SU-DHL-6 (cell line): ENCODE results near the gene PPM1L.

ENCODE experiments used
- EZH2phosphoT487 ChIP-seq: fragments of 200-600 bp; sonication (generic), shearing (Covaris generic); conservative IDR thresholded peaks from 2 replicates; pipeline ENCODE4 v1.6.1; 2018; ENCODE audit warnings: mild to moderate bottlenecking, antibody characterized with exemption, low read length, moderate library complexity, mixed read lengths
- TF ChIP-seq, protein P1 (sequence below): fragments of 200-600 bp; sonication (generic); IDR thresholded peaks from one replicate; pipeline ENCODE4 v1.5.1; 2017; ENCODE audit warnings: antibody characterized with exemption, mild to moderate bottlenecking, low read length, moderate library complexity; ENCODE audit not compliant: insufficient read depth, poor library complexity, severe bottlenecking

DNA sequence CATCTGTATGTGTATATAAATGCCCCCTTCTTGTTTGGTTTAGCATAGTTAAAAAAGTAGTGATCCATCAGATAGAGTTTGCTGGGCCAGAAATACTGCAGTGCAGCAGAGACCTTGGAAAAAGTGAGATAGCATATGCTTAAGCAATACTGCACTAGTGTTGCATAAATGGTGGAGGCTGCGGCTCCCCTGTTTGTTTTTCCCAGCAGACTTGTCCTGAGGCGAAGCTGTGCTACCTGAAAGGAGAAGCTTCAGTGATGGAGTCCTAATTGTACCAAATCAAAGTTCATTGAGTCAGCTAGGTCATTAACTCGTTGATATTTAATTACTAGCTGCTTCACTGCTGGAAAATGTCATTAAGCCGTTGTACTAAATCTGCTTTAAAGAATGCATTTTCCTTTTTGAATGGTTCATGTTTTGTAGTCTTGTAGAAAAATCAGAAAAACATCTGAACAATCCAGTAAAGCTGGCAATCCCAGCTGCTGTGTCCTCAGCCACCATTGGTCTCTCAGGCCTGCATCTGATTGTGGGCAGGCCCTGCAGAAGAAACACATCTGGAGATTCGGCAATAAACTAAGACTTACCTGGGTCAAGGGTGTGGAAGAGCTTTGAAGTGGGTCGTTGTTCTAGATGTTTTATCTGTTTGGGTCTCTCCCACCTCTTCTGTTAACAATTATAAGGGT, 179.5 kb downstream of the PPM1L start:
- TF ChIP-seq, protein P1, sequence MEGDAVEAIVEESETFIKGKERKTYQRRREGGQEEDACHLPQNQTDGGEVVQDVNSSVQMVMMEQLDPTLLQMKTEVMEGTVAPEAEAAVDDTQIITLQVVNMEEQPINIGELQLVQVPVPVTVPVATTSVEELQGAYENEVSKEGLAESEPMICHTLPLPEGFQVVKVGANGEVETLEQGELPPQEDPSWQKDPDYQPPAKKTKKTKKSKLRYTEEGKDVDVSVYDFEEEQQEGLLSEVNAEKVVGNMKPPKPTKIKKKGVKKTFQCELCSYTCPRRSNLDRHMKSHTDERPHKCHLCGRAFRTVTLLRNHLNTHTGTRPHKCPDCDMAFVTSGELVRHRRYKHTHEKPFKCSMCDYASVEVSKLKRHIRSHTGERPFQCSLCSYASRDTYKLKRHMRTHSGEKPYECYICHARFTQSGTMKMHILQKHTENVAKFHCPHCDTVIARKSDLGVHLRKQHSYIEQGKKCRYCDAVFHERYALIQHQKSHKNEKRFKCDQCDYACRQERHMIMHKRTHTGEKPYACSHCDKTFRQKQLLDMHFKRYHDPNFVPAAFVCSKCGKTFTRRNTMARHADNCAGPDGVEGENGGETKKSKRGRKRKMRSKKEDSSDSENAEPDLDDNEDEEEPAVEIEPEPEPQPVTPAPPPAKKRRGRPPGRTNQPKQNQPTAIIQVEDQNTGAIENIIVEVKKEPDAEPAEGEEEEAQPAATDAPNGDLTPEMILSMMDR = no peak
- no peak for TF ChIP-seq EZH2phosphoT487
